ENCODE data around the gene TOMM5. TPM values are rescaled to one million over a fixed set of nuclear protein-coding genes. Genes with fewer than 3 reads are reported as not detected.

TOMM5 gene
- total and polyA plus RNA-seq, 2 of the 13 experiments (the other 11 are each of a cell fraction or from before 2014, with no cell fraction given), result 147 to 315 TPM

DNA sequence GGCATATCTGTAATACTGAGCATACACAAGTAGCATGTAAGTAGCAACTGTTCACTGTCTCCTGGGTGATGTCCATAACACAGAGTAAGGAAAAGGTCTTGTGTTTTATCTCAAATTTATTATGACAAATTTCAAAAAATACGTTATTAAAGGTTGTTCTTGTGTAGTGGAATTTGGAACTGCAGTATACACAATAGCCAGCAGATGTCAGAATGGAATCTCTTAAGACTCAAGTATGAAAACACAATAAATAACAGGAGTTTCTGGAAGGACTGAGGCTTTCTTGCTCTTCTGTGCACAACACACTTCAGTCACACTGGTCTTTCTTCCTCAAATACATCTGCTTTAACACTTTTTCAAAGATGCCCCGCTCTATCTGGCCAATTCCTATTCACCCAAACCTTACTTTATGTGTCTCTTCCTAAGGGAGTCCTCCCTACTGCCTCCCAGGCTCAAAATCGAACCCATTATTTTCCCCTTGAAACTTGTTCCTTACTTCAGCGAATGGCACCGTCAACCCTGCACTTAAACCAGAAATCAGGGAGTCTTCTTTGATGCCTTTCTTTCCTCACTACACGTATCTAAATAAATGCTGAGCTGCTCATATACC, 9.7 kb downstream of the TOMM5 start:
- FAIRE-seq (peak; percentile 70), ATAC-seq (peak; percentile 56; the same call in 2 of the 3 replicates), DNase-seq (ENCODE audit: low spot score) (peak; percentile 40)
- H3K4me3 ChIP-seq (replicated peaks in 1 of 3; ENCODE audit: insufficient read depth in 1 of 3, low read depth in 2 of 3, low read length in 3 of 3), result no peak overlapping the region
- peaks cover 11 to 66% of the 10 kb centered on the region in 2 experiments; a peak in 4 of 5 replicates for H3K36me3 ChIP-seq (replicated peaks in 1 of 2; ENCODE audit: control insufficient read depth in 1 of 2, insufficient read depth in 2 of 2, low read length in 2 of 2)
- no peaks in the 10 kb centered on the region; the same call in 1 of the 2 replicates for H4K20me1 ChIP-seq (ENCODE audit: insufficient read depth, low read length)
- H3K4me1 ChIP-seq (ENCODE audit: insufficient read depth, low read length), result no peaks in the 10 kb centered on the region
- in situ Hi-C loops (cut with HindIII; ENCODE audit: extremely low pct_ligation_motif_present, low pct_unique_long_range_greater_than_20kb) (no loop called here), intact Hi-C loops (cut with micrococcal nuclease; ENCODE audit: unreplicated experiment) (loop anchor here (5.0 kb wide), 1 partner anchor 100 kb away; no protein-coding TSS in a partner anchor)
- peaks cover 22% of the 10 kb centered on the region for H3K79me2 ChIP-seq (ENCODE audit: insufficient read depth, low read length)
- no peaks in the 10 kb centered on the region for H3K27me3 ChIP-seq (ENCODE audit: control insufficient read depth in 1 of 2, insufficient read depth in 2 of 2, low read length in 2 of 2)
- 92% methylated on average over 6 of the region's 6 CpGs for WGBS (ENCODE audit: low lambda C conversion rate)
- H3K4me2 ChIP-seq (ENCODE audit: low read depth, low read length), result no peak overlapping the region
- peak overlapping the region; percentile 14 for H3K27ac ChIP-seq (ENCODE audit: extremely low read length, insufficient read depth, low read length)
- H2AFZ ChIP-seq (ENCODE audit: low read length), result no peak overlapping the region
- no peak overlapping the region for H3K9ac ChIP-seq (ENCODE audit: insufficient read depth, low read depth, low read length)
- POLR2A ChIA-PET, result interaction anchor here (1.6 kb wide), 1 partner anchor 9 kb away, joined by 4 read pairs; the partner anchor contains the start of gene TOMM5
- CTCF ChIA-PET (ENCODE audit: low intra/inter-chr PET ratio, low total read pairs), result interaction anchor here (0.8 kb wide), 1 partner anchor 100 kb away, joined by 3 read pairs; no protein-coding TSS in a partner anchor
- BruUV-seq (replicated peaks), result no TSS peak
- no peaks in the 10 kb centered on the region for H3K9me3 ChIP-seq (ENCODE audit: low read length)
- no peak for TF ChIP-seq RAD51 (IDR thresholded peaks at IDR 0.05; ENCODE audit: borderline replicate concordance)
- TF ChIP-seq, protein P1, sequence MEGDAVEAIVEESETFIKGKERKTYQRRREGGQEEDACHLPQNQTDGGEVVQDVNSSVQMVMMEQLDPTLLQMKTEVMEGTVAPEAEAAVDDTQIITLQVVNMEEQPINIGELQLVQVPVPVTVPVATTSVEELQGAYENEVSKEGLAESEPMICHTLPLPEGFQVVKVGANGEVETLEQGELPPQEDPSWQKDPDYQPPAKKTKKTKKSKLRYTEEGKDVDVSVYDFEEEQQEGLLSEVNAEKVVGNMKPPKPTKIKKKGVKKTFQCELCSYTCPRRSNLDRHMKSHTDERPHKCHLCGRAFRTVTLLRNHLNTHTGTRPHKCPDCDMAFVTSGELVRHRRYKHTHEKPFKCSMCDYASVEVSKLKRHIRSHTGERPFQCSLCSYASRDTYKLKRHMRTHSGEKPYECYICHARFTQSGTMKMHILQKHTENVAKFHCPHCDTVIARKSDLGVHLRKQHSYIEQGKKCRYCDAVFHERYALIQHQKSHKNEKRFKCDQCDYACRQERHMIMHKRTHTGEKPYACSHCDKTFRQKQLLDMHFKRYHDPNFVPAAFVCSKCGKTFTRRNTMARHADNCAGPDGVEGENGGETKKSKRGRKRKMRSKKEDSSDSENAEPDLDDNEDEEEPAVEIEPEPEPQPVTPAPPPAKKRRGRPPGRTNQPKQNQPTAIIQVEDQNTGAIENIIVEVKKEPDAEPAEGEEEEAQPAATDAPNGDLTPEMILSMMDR (CRISPR knock-in tag; IDR thresholded peaks at IDR 0.05), result peak; percentile 48
- no peak for TF ChIP-seq ZNF224 (CRISPR knock-in tag; IDR thresholded peaks at IDR 0.05)
- peak; percentile 83 for TF ChIP-seq ZNF263 (CRISPR knock-in tag; IDR thresholded peaks at IDR 0.05)
- TF ChIP-seq RBFOX2 (IDR thresholded peaks at IDR 0.05; ENCODE audit: low read depth, low read length), result peak; percentile 31; the same call in 1 of the 2 replicates
- TF ChIP-seq HNRNPLL (IDR thresholded peaks at IDR 0.05; ENCODE audit: low read depth, low read length, poor library complexity, severe bottlenecking), result no peak
- TF ChIP-seq, protein P2, sequence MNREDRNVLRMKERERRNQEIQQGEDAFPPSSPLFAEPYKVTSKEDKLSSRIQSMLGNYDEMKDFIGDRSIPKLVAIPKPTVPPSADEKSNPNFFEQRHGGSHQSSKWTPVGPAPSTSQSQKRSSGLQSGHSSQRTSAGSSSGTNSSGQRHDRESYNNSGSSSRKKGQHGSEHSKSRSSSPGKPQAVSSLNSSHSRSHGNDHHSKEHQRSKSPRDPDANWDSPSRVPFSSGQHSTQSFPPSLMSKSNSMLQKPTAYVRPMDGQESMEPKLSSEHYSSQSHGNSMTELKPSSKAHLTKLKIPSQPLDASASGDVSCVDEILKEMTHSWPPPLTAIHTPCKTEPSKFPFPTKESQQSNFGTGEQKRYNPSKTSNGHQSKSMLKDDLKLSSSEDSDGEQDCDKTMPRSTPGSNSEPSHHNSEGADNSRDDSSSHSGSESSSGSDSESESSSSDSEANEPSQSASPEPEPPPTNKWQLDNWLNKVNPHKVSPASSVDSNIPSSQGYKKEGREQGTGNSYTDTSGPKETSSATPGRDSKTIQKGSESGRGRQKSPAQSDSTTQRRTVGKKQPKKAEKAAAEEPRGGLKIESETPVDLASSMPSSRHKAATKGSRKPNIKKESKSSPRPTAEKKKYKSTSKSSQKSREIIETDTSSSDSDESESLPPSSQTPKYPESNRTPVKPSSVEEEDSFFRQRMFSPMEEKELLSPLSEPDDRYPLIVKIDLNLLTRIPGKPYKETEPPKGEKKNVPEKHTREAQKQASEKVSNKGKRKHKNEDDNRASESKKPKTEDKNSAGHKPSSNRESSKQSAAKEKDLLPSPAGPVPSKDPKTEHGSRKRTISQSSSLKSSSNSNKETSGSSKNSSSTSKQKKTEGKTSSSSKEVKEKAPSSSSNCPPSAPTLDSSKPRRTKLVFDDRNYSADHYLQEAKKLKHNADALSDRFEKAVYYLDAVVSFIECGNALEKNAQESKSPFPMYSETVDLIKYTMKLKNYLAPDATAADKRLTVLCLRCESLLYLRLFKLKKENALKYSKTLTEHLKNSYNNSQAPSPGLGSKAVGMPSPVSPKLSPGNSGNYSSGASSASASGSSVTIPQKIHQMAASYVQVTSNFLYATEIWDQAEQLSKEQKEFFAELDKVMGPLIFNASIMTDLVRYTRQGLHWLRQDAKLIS (CRISPR knock-in tag; IDR thresholded peaks at IDR 0.05), result no peak
- peak; percentile 21; the same call in 1 of the 2 replicates for TF ChIP-seq SMC3 (IDR thresholded peaks at IDR 0.05; ENCODE audit: low read length)
- TF ChIP-seq HMGA1 (CRISPR knock-in tag; conservative IDR thresholded peaks at IDR 0.05), result no peak
- TF ChIP-seq, protein P3, sequence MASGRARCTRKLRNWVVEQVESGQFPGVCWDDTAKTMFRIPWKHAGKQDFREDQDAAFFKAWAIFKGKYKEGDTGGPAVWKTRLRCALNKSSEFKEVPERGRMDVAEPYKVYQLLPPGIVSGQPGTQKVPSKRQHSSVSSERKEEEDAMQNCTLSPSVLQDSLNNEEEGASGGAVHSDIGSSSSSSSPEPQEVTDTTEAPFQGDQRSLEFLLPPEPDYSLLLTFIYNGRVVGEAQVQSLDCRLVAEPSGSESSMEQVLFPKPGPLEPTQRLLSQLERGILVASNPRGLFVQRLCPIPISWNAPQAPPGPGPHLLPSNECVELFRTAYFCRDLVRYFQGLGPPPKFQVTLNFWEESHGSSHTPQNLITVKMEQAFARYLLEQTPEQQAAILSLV (CRISPR knock-in tag; IDR thresholded peaks at IDR 0.05; ENCODE audit: borderline replicate concordance), result no peak
- TF ChIP-seq KDM1A (CRISPR knock-in tag; IDR thresholded peaks at IDR 0.05), result no peak
- TF ChIP-seq, protein P4, sequence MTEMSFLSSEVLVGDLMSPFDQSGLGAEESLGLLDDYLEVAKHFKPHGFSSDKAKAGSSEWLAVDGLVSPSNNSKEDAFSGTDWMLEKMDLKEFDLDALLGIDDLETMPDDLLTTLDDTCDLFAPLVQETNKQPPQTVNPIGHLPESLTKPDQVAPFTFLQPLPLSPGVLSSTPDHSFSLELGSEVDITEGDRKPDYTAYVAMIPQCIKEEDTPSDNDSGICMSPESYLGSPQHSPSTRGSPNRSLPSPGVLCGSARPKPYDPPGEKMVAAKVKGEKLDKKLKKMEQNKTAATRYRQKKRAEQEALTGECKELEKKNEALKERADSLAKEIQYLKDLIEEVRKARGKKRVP (CRISPR knock-in tag; IDR thresholded peaks at IDR 0.05), result no peak
- no peak for TF ChIP-seq FIP1L1 (IDR thresholded peaks at IDR 0.05; ENCODE audit: borderline replicate concordance, insufficient read depth, low read depth, low read length)
- peak; percentile 45 for TF ChIP-seq STAG1 (CRISPR knock-in tag; IDR thresholded peaks at IDR 0.05)
- TF ChIP-seq, protein P5, sequence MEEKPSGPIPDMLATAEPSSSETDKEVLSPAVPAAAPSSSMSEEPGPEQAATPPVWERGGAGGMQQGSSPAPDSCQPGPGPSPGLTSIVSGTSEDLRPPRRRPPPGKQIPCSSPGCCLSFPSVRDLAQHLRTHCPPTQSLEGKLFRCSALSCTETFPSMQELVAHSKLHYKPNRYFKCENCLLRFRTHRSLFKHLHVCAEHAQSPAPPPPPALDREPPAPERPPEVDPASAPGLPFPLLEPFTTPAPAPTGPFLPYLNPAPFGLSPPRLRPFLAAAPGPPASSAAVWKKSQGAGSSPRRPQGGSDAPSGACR (CRISPR knock-in tag; IDR thresholded peaks at IDR 0.05), result no peak

Data from HepG2 (cell line).